Measurements from ENCODE around the gene APOO. TPM values are rescaled to one million over a fixed set of nuclear protein-coding genes. Genes with fewer than 3 reads are reported as not detected.

The APOO gene
- total RNA-seq, 4 donors from 2014 or later, result 2.4 to 7.2 (median 5.3) TPM

DNA sequence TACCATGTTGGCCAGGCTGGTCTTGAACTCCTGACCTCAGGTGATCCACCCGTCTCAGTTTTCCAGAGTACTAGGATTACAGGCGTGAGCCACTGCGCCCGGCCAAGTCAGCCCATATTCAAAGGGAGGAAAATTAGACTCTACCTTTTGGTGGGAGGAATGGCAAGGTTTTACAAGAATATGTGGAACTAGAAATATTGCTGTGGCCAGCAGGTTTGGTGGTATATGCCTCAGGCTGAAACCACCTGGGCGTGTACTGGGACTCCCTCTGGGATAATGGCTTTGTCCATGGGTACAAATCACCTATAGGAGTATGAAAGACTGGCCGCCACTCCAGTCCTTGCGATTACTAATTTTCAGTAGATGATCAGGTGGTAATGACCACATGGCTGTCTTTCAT lies 92.4 kb downstream of the APOO start:
- TF ChIP-seq, protein P1, sequence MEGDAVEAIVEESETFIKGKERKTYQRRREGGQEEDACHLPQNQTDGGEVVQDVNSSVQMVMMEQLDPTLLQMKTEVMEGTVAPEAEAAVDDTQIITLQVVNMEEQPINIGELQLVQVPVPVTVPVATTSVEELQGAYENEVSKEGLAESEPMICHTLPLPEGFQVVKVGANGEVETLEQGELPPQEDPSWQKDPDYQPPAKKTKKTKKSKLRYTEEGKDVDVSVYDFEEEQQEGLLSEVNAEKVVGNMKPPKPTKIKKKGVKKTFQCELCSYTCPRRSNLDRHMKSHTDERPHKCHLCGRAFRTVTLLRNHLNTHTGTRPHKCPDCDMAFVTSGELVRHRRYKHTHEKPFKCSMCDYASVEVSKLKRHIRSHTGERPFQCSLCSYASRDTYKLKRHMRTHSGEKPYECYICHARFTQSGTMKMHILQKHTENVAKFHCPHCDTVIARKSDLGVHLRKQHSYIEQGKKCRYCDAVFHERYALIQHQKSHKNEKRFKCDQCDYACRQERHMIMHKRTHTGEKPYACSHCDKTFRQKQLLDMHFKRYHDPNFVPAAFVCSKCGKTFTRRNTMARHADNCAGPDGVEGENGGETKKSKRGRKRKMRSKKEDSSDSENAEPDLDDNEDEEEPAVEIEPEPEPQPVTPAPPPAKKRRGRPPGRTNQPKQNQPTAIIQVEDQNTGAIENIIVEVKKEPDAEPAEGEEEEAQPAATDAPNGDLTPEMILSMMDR (IDR thresholded peaks at IDR 0.05; ENCODE audit: low read depth), result no peak

DNA sequence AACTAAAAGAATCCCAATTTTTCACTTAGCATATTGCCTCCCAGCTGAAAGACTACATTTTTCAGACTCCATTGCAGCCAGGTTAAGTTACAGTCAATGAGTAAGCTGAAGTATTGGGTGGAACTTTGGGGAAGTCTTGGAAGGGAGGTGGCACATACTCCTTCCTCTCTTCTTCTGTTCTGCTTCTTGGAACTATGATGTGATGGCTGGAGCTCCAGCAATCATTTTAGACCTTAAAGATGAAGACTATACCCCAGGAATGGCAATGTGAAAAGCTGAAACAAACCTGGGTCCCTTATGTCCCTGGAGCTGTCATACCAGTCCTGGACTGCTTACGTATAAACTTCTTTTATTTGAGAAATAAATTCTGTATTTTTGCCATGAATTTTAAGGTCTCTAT lies 93.9 kb downstream of the APOO start:
- TF ChIP-seq, protein P1 (IDR thresholded peaks at IDR 0.05; ENCODE audit: low read depth), result no peak

DNA sequence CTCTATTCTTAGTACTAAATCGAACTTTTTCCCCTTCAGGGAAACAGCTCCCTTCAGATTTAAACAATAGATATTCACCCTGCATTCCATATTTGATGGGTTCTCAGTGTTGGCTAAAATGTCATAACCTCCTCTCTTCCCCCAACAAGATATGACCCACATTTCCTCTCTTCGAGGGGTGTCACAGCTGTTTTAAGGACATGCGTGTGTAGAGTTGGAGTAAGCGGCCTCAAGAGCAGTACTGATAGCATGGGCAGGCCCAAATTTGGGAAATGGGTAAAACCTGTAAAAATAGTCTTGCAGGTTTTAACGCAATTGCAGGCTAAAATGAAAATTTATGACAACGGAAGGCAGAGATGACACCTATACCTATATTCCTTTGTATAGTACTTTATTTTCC lies 96.1 kb downstream of the APOO start:
- TF ChIP-seq, protein P1 (IDR thresholded peaks at IDR 0.05; ENCODE audit: low read depth), result no peak

DNA sequence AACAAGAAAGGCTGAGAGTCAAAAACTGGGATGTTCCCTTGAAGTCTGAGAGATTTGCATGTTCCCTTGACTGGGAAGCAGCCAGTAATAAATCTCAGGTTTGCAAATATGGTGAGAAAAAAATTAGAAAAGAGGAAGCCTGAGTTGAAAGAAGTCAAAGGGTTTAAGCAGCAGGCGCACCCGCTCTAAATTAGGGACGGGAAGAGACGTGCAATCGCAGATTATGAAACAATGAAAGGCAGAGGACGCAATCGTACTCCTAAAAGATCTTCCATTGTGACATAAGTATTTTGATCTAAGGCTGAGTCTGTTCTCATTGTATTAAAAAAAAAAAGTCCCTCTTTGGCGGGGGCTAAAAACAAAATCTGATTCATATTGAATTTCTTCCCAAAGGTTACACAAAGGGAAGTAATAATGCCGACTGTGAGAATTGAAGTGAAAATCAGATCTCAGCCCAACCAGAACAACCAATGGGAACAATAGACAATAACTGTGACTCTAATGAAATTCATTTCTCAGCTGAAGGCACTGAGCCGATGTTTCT lies 96.6 kb downstream of the APOO start:
- TF ChIP-seq, protein P1 (IDR thresholded peaks at IDR 0.05; ENCODE audit: low read depth), result no peak

DNA sequence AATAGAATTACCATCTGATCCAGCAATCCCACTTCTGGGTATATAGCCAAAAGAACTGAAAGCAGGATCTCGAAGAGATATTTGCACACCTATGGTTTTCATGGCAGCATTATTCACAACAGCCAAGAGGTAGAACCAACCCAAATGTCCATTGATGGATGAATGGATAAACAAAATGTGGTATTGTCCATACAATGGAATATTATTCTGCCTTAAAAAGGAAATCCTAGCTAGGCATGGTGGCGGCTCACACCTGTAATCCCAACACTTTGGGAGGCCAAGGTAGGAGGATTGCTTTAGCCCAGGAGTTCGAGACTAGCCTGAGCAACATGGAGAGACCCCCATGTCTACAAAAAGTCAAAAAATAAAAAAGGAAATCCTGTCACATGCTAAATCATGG lies 97.5 kb downstream of the APOO start:
- TF ChIP-seq, protein P1 (IDR thresholded peaks at IDR 0.05; ENCODE audit: low read depth), result no peak

DNA sequence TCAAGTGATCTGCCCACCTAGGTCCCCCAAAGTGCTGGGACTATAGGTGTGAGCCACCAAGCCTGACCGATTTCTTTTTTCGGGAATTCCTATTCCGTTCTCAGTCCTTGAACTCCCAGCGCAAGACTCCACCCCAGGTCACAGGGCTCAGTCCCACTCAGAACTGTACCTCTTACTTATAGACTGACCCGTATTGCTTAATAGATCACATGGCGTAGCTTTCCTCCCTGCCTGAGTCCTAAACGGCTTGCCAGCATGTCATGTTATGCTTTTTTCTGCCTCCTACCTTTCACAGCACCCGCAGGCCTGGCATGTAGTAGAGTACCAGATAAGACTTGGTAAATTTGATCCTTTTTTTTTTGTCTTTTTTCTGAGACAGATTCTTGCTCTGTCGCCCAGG lies 102.3 kb downstream of the APOO start:
- TF ChIP-seq, protein P1 (IDR thresholded peaks at IDR 0.05; ENCODE audit: low read depth), result no peak

DNA sequence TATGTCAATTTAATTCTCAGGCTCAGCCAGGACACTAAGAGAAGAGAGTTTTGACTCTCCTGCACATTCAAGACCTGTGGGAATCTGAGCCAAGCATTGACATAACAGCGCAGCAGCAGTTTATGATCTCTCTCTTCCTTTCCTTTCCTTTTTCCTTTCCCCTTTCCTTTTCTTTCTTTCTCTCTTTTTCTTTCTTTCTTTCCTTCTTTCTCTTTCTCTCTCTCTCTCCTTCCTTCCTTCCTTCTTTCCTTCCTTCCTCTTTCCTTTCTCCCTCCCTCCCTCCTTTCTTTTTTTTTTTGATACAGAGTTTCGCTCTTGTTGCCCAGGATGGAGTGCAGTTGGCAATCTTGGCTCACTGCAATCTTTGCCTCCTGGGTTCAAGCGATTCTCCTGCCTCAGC lies 103.2 kb downstream of the APOO start:
- TF ChIP-seq, protein P1 (IDR thresholded peaks at IDR 0.05; ENCODE audit: low read depth), result no peak
